Ishikawa (cell line): ENCODE measurements around the gene COG2.

ENCODE experiments used
- CEBPB ChIP-seq: IDR thresholded peaks from 2 replicates; pipeline ENCODE4 v1.6.1; 2012
- CREB1 ChIP-seq: IDR thresholded peaks from 2 replicates; pipeline ENCODE4 v1.6.1; 2012; ENCODE audit warnings: low read depth
- EGR1 ChIP-seq: IDR thresholded peaks from 2 replicates; pipeline ENCODE4 v1.6.1; 2012
- EP300 ChIP-seq: IDR thresholded peaks from 2 replicates; pipeline ENCODE4 v1.6.1; 2012; ENCODE audit warnings: borderline replicate concordance
- FOXM1 ChIP-seq: IDR thresholded peaks from 2 replicates; pipeline ENCODE4 v1.6.1; 2012; ENCODE audit warnings: low read depth, borderline replicate concordance
- MAX ChIP-seq: IDR thresholded peaks from 2 replicates; pipeline ENCODE4 v1.6.1; 2012
- NFIC ChIP-seq: IDR thresholded peaks from 2 replicates; pipeline ENCODE4 v1.6.1; 2012
- RAD21 ChIP-seq: IDR thresholded peaks from 2 replicates; pipeline ENCODE4 v1.6.1; 2012; ENCODE audit warnings: low read depth
- REST ChIP-seq: IDR thresholded peaks from 2 replicates; pipeline ENCODE4 v1.6.1; 2012; ENCODE audit warnings: low read depth, mild to moderate bottlenecking
- TAF1 ChIP-seq: IDR thresholded peaks from 2 replicates; pipeline ENCODE4 v1.6.1; 2012; ENCODE audit warnings: low read depth, mild to moderate bottlenecking
- TCF12 ChIP-seq: IDR thresholded peaks from 2 replicates; pipeline ENCODE4 v1.6.1; 2012; ENCODE audit warnings: low read depth
- TEAD4 ChIP-seq: IDR thresholded peaks from 2 replicates; pipeline ENCODE4 v1.6.1; 2012
- USF1 ChIP-seq: IDR thresholded peaks from 2 replicates; pipeline ENCODE4 v1.6.1; 2012
- YY1 ChIP-seq: IDR thresholded peaks from 2 replicates; pipeline ENCODE4 v1.6.1; 2012; ENCODE audit warnings: low read depth
- ZBTB7A ChIP-seq: IDR thresholded peaks from 2 replicates; pipeline ENCODE4 v1.6.1; 2012; ENCODE audit warnings: low read depth

COG2 gene

DNA sequence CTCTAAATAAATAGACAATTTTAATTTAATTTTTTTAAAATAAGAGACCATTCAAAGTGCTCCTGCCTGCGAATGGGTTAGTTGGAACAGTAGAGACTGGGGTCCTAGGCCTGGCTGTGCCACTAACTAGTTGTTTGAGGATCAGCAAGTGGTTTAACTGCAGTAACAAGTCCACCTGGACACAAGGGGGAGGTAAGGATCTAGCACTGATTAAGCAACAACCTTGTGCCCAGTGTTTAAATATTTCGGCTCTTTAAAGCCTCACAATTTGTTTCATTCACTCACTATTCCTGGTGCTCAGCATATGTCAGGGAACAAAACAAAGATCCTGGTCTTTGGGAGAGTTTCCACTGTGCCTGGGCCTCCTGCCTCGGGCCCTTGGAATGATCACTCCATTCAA is 73.2 kb downstream of the COG2 start:
- TF ChIP-seq ZBTB7A (no peak), YY1 (no peak), TAF1 (no peak), FOXM1 (no peak), TEAD4 (no peak), CREB1 (no peak), CEBPB (no peak), REST (no peak), EGR1 (no peak), EP300 (no peak), MAX (no peak), NFIC (no peak), USF1 (no peak), TCF12 (no peak), RAD21 (no peak; the same call in 1 of the 2 replicates)

- no peak for TF ChIP-seq MAX
- no peak for TF ChIP-seq YY1
- no peak for TF ChIP-seq NFIC
- no peak for TF ChIP-seq RAD21
- TF ChIP-seq TAF1, result no peak
- no peak for TF ChIP-seq TEAD4
- TF ChIP-seq CREB1, result no peak
- TF ChIP-seq ZBTB7A, result no peak
Observed at GRCh38 chr1:230717251-230717650, 75.0 kb downstream of the COG2 start.

- TF ChIP-seq ZBTB7A (no peak), CREB1 (no peak), TAF1 (no peak), REST (no peak), TCF12 (no peak), CEBPB (no peak), FOXM1 (no peak), TEAD4 (no peak), RAD21 (no peak), USF1 (no peak), EP300 (no peak), EGR1 (no peak), YY1 (no peak), MAX (no peak), NFIC (no peak)
Observed at GRCh38 chr1:230725256-230726012, 83.2 kb downstream of the COG2 start.

DNA sequence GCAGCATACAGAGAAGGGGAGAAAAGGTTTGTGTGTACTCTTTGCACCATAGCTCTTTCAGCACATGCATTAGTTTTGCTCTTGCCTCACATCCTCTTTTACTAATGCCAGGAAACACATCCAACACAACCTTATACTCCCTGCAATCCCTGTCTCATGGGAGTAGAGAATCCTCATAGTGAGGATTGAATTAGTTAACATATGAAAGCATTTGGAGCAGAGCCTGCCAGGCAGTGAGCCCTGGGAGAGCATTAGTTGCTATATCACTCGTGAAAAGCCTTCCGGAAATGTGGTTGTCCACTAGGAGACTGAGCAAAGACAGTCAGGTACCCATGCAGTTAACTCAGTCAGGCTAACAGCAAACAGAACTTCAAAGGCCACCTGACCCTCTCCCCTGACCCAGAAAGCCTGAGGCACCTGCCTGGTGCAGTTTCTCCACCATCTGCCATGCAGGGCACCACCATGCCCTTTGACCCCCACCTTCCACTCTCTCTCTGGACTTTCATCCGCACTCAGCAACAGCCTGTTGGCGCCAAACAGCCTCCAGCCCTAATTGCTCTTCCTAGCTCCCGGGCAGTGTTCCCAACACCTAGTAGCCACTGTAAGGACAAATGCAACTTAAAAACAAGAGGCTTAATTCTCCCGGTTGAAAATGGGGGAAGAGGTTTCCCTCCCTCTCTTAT is 86.6 kb downstream of the COG2 start:
- no peak for TF ChIP-seq EP300
- TF ChIP-seq TAF1, result no peak
- TF ChIP-seq TCF12, result no peak
- no peak for TF ChIP-seq NFIC
- TF ChIP-seq MAX, result no peak
- no peak for TF ChIP-seq CEBPB
- TF ChIP-seq USF1, result no peak
- no peak for TF ChIP-seq ZBTB7A
- TF ChIP-seq CREB1, result no peak
- TF ChIP-seq FOXM1, result no peak
- no peak for TF ChIP-seq EGR1
